Esophagus (tissue), 2 donors: ENCODE results near the gene MPG. TPM values are rescaled to one million over a fixed set of nuclear protein-coding genes. Genes with fewer than 3 reads are reported as not detected.

Experiments used
- H3K27ac ChIP-seq, 2 donors: one replicate each; pipeline ENCODE4 v1.5.1; 2013; ENCODE audit warnings: low read depth in 2 of 2, mild to moderate bottlenecking in 2 of 2, inconsistent platforms in 1 of 2, low read length in 1 of 2, moderate library complexity in 1 of 2
- H3K27me3 ChIP-seq, 2 donors: one replicate each; pipeline ENCODE4 v1.6.1; 2013; ENCODE audit warnings: low read length in 2 of 2, control low read depth in 1 of 2, mild to moderate bottlenecking in 1 of 2; ENCODE audit not compliant: insufficient read depth in 2 of 2, control insufficient read depth in 1 of 2
- H3K36me3 ChIP-seq, 2 donors: one replicate each; pipeline ENCODE4 v1.6.1; 2013; ENCODE audit warnings: low read length in 1 of 2; ENCODE audit not compliant: control insufficient read depth in 2 of 2, insufficient read depth in 2 of 2
- H3K4me1 ChIP-seq, 2 donors: one replicate each; pipeline ENCODE4 v1.6.1; 2013; ENCODE audit warnings: low read length in 1 of 2; ENCODE audit not compliant: control insufficient read depth in 2 of 2, insufficient read depth in 2 of 2
- H3K4me3 ChIP-seq, 2 donors: one replicate each; pipeline ENCODE4 v1.5.1; 2013; ENCODE audit warnings: low read length in 2 of 2, mild to moderate bottlenecking in 2 of 2, low read depth in 1 of 2, moderate library complexity in 1 of 2
- H3K9me3 ChIP-seq, 2 donors: one replicate each; pipeline ENCODE4 v1.6.1; 2013; ENCODE audit warnings: mild to moderate bottlenecking in 2 of 2, low read depth in 1 of 2, low read length in 1 of 2, moderate library complexity in 1 of 2; ENCODE audit not compliant: control insufficient read depth in 2 of 2, insufficient read depth in 1 of 2
- WGBS, 2 donors: extraction: QIAGEN DNeasy Blood & Tissue Kit; methylation state at CpG; one replicate each; pipeline ENCODE4 v1.1.7; 2013; 5-methylcytosine and 5-hydroxymethylcytosine counted together
- polyA plus RNA-seq, 2 donors: library from polyadenylated mRNA; stranded (reverse); fragments of 200-250 nt; gene quantifications; one replicate each; pipeline ENCODE4 v1.2.3, GENCODE V29; 2013
- donor health status: healthy with polysubstance abuse.
- donor health status: Bipolar disorder and iron deficiency.

The MPG gene
- polyA plus RNA-seq, 2 donors, result 42.3 to 45.3 TPM

GRCh38 chr16:102060-102855 lies 24.2 kb downstream of the MPG start:
- Histone ChIP-seq H3K36me3 (peaks cover 5 to 8% of the 10 kb centered on the region in 2 donors), H3K27ac (no peak overlapping the region), H3K4me1 (no peaks in the 10 kb centered on the region), H3K27me3 (no peaks in the 10 kb centered on the region), H3K9me3 (no peaks in the 10 kb centered on the region), H3K4me3 (no peak overlapping the region)
- WGBS, 2 donors, result 71 to 78% methylated on average over 19 of the region's 19 CpGs

DNA sequence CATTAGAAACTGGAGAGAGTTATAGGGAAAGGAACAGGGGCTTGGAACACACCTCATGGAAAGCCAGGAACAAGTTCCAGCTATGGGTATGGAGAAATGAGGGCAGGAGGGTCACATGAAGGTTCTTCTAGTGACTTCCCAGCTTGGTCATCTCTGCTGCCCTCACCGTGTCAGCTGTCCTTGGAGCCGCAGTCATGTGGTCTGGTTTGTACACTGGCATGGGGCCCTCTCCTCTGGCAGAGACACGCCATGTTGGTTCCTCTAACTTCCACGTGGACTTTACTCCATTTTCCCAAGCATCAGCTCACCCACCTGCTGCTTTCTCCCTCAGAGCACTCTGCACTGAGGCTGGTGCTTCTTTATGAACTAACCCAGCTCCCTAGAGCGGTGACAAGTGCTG lies 26.3 kb downstream of the MPG start:
- Histone ChIP-seq H3K27me3 (no peaks in the 10 kb centered on the region), H3K27ac (no peak overlapping the region), H3K4me3 (no peak overlapping the region), H3K36me3 (peaks cover 5% of the 10 kb centered on the region in 2 donors), H3K9me3 (no peaks in the 10 kb centered on the region), H3K4me1 (no peaks in the 10 kb centered on the region)
- WGBS, 2 donors, result 76 to 92% methylated on average over 5 of the region's 5 CpGs

DNA sequence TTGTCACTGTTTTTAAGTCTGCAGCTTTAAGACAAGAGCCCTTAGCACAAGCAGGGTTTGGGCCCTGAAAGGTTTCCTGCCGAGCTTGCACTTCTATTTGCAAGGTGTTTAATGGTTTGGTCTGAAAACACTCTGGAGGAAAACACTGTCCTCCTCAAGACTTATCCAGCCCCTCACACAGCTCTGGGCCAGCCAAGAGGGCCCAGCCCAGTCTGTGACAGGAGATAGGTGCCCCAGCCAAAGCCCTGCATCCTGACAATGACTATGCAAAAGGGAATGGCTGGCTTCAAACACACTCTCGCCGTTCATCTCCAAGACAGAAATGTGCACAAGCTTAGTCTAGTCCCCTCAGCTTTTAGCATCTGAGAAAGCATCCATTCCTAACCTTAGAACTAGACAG lies 26.9 kb downstream of the MPG start:
- WGBS, 2 donors, result 83 to 91% methylated on average over 3 of the region's 3 CpGs
- Histone ChIP-seq H3K27ac (no peak overlapping the region), H3K9me3 (no peaks in the 10 kb centered on the region), H3K4me3 (no peak overlapping the region), H3K36me3 (peaks cover 4 to 5% of the 10 kb centered on the region in 2 donors), H3K27me3 (no peaks in the 10 kb centered on the region), H3K4me1 (no peaks in the 10 kb centered on the region)

- WGBS, 2 donors, result 89 to 92% methylated on average over 6 of the region's 6 CpGs
- Histone ChIP-seq H3K4me3 (no peak overlapping the region), H3K9me3 (no peaks in the 10 kb centered on the region), H3K27ac (no peak overlapping the region), H3K4me1 (no peaks in the 10 kb centered on the region), H3K36me3 (peaks cover 3 to 4% of the 10 kb centered on the region in 2 donors), H3K27me3 (no peaks in the 10 kb centered on the region)
These were observed 27.5 kb downstream of the MPG start for GRCh38 chr16:105521-105920.

GRCh38 chr16:106623-107324 lies 28.7 kb downstream of the MPG start:
- no peak overlapping the region for H3K4me3 ChIP-seq
- no peaks in the 10 kb centered on the region for H3K4me1 ChIP-seq
- H3K9me3 ChIP-seq, result no peaks in the 10 kb centered on the region
- peaks cover 3 to 4% of the 10 kb centered on the region in 2 donors for H3K36me3 ChIP-seq
- H3K27ac ChIP-seq, result no peak overlapping the region
- H3K27me3 ChIP-seq, result no peaks in the 10 kb centered on the region
- WGBS, 2 donors, result 28 to 32% methylated on average over 6 of the region's 6 CpGs

- H3K4me3 ChIP-seq, result no peak overlapping the region
- H3K36me3 ChIP-seq, result peaks cover 8 to 17% of the 10 kb centered on the region in 2 donors
- 93% methylated on average over 21 of the region's 21 CpGs for WGBS, 2 donors
- H3K27me3 ChIP-seq, result no peaks in the 10 kb centered on the region
- H3K27ac ChIP-seq, result no peak overlapping the region
- peaks cover 0 to 4% of the 10 kb centered on the region in 2 donors for H3K4me1 ChIP-seq
- H3K9me3 ChIP-seq, result peaks cover 0 to 1% of the 10 kb centered on the region in 2 donors
These were observed 34.3 kb downstream of the MPG start for GRCh38 chr16:112153-112840.

GRCh38 chr16:114327-114726 lies 36.3 kb downstream of the MPG start:
- 88 to 89% methylated on average over 2 of the region's 2 CpGs for whole genome bisulfite sequencing, 2 donors
- H3K27me3 ChIP-seq, result no peaks in the 10 kb centered on the region
- no peak overlapping the region for H3K4me3 ChIP-seq
- H3K4me1 ChIP-seq, result peaks cover 4 to 11% of the 10 kb centered on the region in 2 donors
- H3K9me3 ChIP-seq, result peaks cover 0 to 1% of the 10 kb centered on the region in 2 donors
- H3K27ac ChIP-seq, result no peak overlapping the region
- peaks cover 8 to 17% of the 10 kb centered on the region in 2 donors for H3K36me3 ChIP-seq

DNA sequence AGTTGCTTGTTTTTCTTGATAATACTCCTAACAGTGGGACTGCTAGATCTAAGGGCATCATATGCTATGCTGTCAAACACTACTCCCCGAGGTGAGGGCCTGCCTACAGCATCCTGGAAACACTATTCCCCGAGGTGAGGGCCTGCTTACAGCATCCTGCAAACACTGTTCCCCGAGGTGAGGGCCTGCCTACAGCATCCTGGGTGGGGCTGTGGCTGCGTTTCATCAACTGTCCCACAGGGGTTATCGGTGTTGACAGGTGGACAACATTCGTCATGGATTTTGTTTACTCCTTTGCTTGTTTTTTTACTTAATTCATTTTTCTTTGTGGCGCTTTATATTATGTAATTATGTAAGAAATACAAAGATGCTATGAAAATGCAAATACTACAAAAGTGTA lies 38.0 kb downstream of the MPG start:
- H3K36me3 ChIP-seq, result peaks cover 5 to 18% of the 10 kb centered on the region in 2 donors
- peaks cover 0 to 1% of the 10 kb centered on the region in 2 donors for H3K9me3 ChIP-seq
- WGBS, 2 donors, result 75% methylated on average over 7 of the region's 7 CpGs
- H3K4me1 ChIP-seq, result peaks cover 4 to 11% of the 10 kb centered on the region in 2 donors
- no peak overlapping the region for H3K27ac ChIP-seq
- H3K27me3 ChIP-seq, result no peaks in the 10 kb centered on the region
- H3K4me3 ChIP-seq, result no peak overlapping the region
